HEK293 (cell line): ENCODE data around the gene POU2AF1.

Source experiments
- CTCF ChIA-PET: fragments of 350-600 bp; formaldehyde crosslinking; extraction: SDS; loops from one replicate; lab custom pipeline; 2021; ENCODE audit warnings: antibody characterized with exemption; lab: Yijun Ruan, JAX
- POLR2A ChIA-PET: fragments of 300-600 bp; formaldehyde crosslinking; extraction: SDS; loops from one replicate; lab custom pipeline; 2020; ENCODE audit warnings: antibody characterized with exemption, inconsistent platforms; lab: Yijun Ruan, JAX
- H3K27ac ChIP-seq: fragments of 200-500 bp; sonication (Bioruptor generic); 2 replicates; pipeline ENCODE4 v1.5.1; 2014; ENCODE audit warnings: low read depth, low read length, control low read depth, inconsistent platforms; ENCODE audit errors: extremely low read depth
- H3K36me3 ChIP-seq, 2 experiments: fragments of 200-500 bp in 1 of 2; sonication (Bioruptor generic) in 1 of 2; 1 replicate in 1 of 2; 2 replicates in 1 of 2; pipeline ENCODE4 v1.5.1; 2014 to 2017; ENCODE audit warnings: inconsistent platforms in 2 of 2, low read length in 2 of 2; ENCODE audit not compliant: control insufficient read depth in 2 of 2, insufficient read depth in 1 of 2
- H3K4me1 ChIP-seq: fragments of 200-500 bp; sonication (Bioruptor generic); 2 replicates; pipeline ENCODE4 v1.5.1; 2014; ENCODE audit warnings: mild to moderate bottlenecking, low read length, inconsistent platforms; ENCODE audit not compliant: control insufficient read depth, insufficient read depth
- H3K4me3 ChIP-seq: 2 replicates; pipeline ENCODE4 v1.5.1; 2011; ENCODE audit warnings: low read depth, mild to moderate bottlenecking, control low read depth, low read length, moderate library complexity
- H3K9me3 ChIP-seq: fragments of 200-500 bp; sonication (Bioruptor generic); 2 replicates; pipeline ENCODE4 v1.5.1; 2014; ENCODE audit warnings: low read depth, low read length, inconsistent platforms; ENCODE audit not compliant: control insufficient read depth, insufficient read depth
- ATF2 ChIP-seq: fragments of 450-650 bp; formaldehyde crosslinking; IDR thresholded peaks from 2 replicates; pipeline ENCODE4 v1.5.1; 2016; ENCODE audit warnings: missing biosample characterization, missing genetic modification characterization, low read depth
- KLF16 ChIP-seq: fragments of 450-650 bp; formaldehyde crosslinking; IDR thresholded peaks from 2 replicates; pipeline ENCODE4 v1.5.1; 2017; ENCODE audit warnings: missing biosample characterization, missing genetic modification characterization
- PBX3 ChIP-seq: sonication (generic); formaldehyde crosslinking; IDR thresholded peaks from 2 replicates; pipeline ENCODE4 v1.8.1; 2022; ENCODE audit warnings: mild to moderate bottlenecking, moderate library complexity, missing genetic modification reagents
- PRDM10 ChIP-seq: fragments of 450-650 bp; formaldehyde crosslinking; IDR thresholded peaks from 2 replicates; pipeline ENCODE4 v1.5.1; 2016; ENCODE audit warnings: missing biosample characterization, missing genetic modification characterization
- SETDB1 ChIP-seq: IDR thresholded peaks from one replicate; pipeline ENCODE4 v1.6.1; 2017; ENCODE audit warnings: mild to moderate bottlenecking, low read length, moderate library complexity, mixed read lengths; ENCODE audit not compliant: insufficient read length
- TRIM28 ChIP-seq: IDR thresholded peaks from 2 replicates; pipeline ENCODE4 v1.6.1; 2011; ENCODE audit warnings: low read length, control low read depth, borderline replicate concordance
- ZBTB26 ChIP-seq: fragments of 450-650 bp; formaldehyde crosslinking; optimal IDR thresholded peaks from 2 replicates; pipeline ENCODE3; 2016; ENCODE audit warnings: missing biosample characterization, mild to moderate bottlenecking, missing genetic modification characterization
- ZFP37 ChIP-seq: fragments of 450-650 bp; formaldehyde crosslinking; IDR thresholded peaks from 2 replicates; pipeline ENCODE4 v1.5.1; 2016; ENCODE audit warnings: missing biosample characterization, missing genetic modification characterization
- ZFP69B ChIP-seq: fragments of 450-650 bp; formaldehyde crosslinking; IDR thresholded peaks from 2 replicates; pipeline ENCODE4 v1.5.1; 2016; ENCODE audit warnings: missing biosample characterization, missing genetic modification characterization
- ZNF138 ChIP-seq: fragments of 450-650 bp; formaldehyde crosslinking; IDR thresholded peaks from 2 replicates; pipeline ENCODE4 v1.5.1; 2016; ENCODE audit warnings: missing biosample characterization, missing genetic modification characterization, borderline replicate concordance
- ZNF148 ChIP-seq: fragments of 450-650 bp; formaldehyde crosslinking; IDR thresholded peaks from 2 replicates; pipeline ENCODE4 v1.5.0; 2017; ENCODE audit warnings: missing biosample characterization, missing genetic modification characterization, borderline replicate concordance
- ZNF18 ChIP-seq: fragments of 450-650 bp; formaldehyde crosslinking; IDR thresholded peaks from 2 replicates; pipeline ENCODE4 v1.5.1; 2016; ENCODE audit warnings: missing biosample characterization, missing genetic modification characterization
- ZNF184 ChIP-seq: fragments of 450-650 bp; IDR thresholded peaks from 2 replicates; pipeline ENCODE4 v1.5.1; 2018; ENCODE audit warnings: missing biosample characterization, mild to moderate bottlenecking, missing genetic modification characterization
- ZNF223 ChIP-seq: fragments of 450-650 bp; formaldehyde crosslinking; IDR thresholded peaks from 2 replicates; pipeline ENCODE4 v1.5.1; 2016; ENCODE audit warnings: missing biosample characterization, missing genetic modification characterization
- ZNF24 ChIP-seq: fragments of 450-650 bp; formaldehyde crosslinking; IDR thresholded peaks from 2 replicates; pipeline ENCODE4 v1.5.1; 2016; ENCODE audit warnings: missing biosample characterization, missing genetic modification characterization
- ZNF341 ChIP-seq: fragments of 450-650 bp; formaldehyde crosslinking; IDR thresholded peaks from 2 replicates; pipeline ENCODE4; 2016; ENCODE audit warnings: low read depth, missing biosample characterization, missing genetic modification characterization
- ZNF416 ChIP-seq: fragments of 450-650 bp; formaldehyde crosslinking; IDR thresholded peaks from 2 replicates; pipeline ENCODE4 v1.5.1; 2016; ENCODE audit warnings: missing biosample characterization, missing genetic modification characterization
- ZNF555 ChIP-seq: fragments of 450-650 bp; formaldehyde crosslinking; conservative IDR thresholded peaks from 2 replicates; pipeline ENCODE4 v1.5.1; 2017; ENCODE audit warnings: missing biosample characterization, mild to moderate bottlenecking, missing genetic modification characterization, inconsistent platforms
- ZNF558 ChIP-seq: fragments of 450-650 bp; formaldehyde crosslinking; IDR thresholded peaks from 2 replicates; pipeline ENCODE4 v1.5.1; 2016; ENCODE audit warnings: missing biosample characterization, missing genetic modification characterization
- ZNF626 ChIP-seq: fragments of 450-650 bp; sonication (Bioruptor Pico); formaldehyde crosslinking; IDR thresholded peaks from 2 replicates; pipeline ENCODE4 v1.5.1; 2018; ENCODE audit warnings: missing biosample characterization, missing genetic modification characterization, inconsistent platforms
- ZNF654 ChIP-seq: fragments of 450-650 bp; formaldehyde crosslinking; IDR thresholded peaks from 2 replicates; pipeline ENCODE4 v1.5.1; 2016; ENCODE audit warnings: low read depth, missing biosample characterization, missing genetic modification characterization
- ZNF830 ChIP-seq: fragments of 450-650 bp; IDR thresholded peaks from 2 replicates; pipeline ENCODE4 v1.5.0; 2018; ENCODE audit warnings: missing biosample characterization, missing genetic modification characterization, low read depth, mild to moderate bottlenecking, moderate library complexity
- ZSCAN30 ChIP-seq: fragments of 450-650 bp; IDR thresholded peaks from 2 replicates; pipeline ENCODE4 v1.5.1; 2018; ENCODE audit warnings: missing biosample characterization, mild to moderate bottlenecking, missing genetic modification characterization, moderate library complexity

POU2AF1 gene

GRCh38 chr11:111409915-111410314, 30.8 kb upstream of the POU2AF1 start:
- CTCF ChIA-PET, result interaction anchor here (1.4 kb wide), 1 partner anchor 14 kb away, joined by 4 read pairs; no protein-coding TSS in a partner anchor
- Histone ChIP-seq H3K4me3 (no peak overlapping the region), H3K9me3 (no peaks in the 10 kb centered on the region), H3K36me3 (no peaks in the 10 kb centered on the region), H3K4me1 (no peaks in the 10 kb centered on the region)
- TF ChIP-seq ZNF341 (tag by site-specific recombination), result no peak
- TF ChIP-seq ZNF138, result no peak
- TF ChIP-seq ZNF148 (tag by site-specific recombination), result no peak
- no peak for TF ChIP-seq ZFP69B (tag by site-specific recombination)
- TF ChIP-seq ZNF626, result no peak
- TF ChIP-seq ZNF24, result no peak
- TF ChIP-seq ZFP37 (tag by site-specific recombination), result no peak
- TF ChIP-seq ZNF416 (tag by site-specific recombination), result no peak
- TF ChIP-seq SETDB1, result no peak
- no peak for TF ChIP-seq PRDM10
- TF ChIP-seq ZNF555 (tag by site-specific recombination), result no peak
- no peak for TF ChIP-seq ZNF654 (tag by site-specific recombination)
- no peak for TF ChIP-seq ZSCAN30
- no peak for TF ChIP-seq ZNF184 (tag by site-specific recombination)
- TF ChIP-seq TRIM28, result no peak
- TF ChIP-seq KLF16 (tag by site-specific recombination), result no peak
- TF ChIP-seq ZNF830, result no peak
- TF ChIP-seq ZNF558 (tag by site-specific recombination), result no peak
- TF ChIP-seq, all 188 proteins: peak for 0
- POLR2A ChIA-PET, result no interaction called here
- no peak overlapping the region for H3K27ac ChIP-seq

- H3K4me3 ChIP-seq, result no peak overlapping the region
- H3K4me1 ChIP-seq, result no peaks in the 10 kb centered on the region
- no peak overlapping the region for H3K27ac ChIP-seq
- no peaks in the 10 kb centered on the region for H3K9me3 ChIP-seq
- ChIA-PET CTCF (interaction anchor here (0.6 to 1.4 kb wide), 3 partner anchors 14 to 522 kb away, joined by 3 to 4 read pairs (median 3); no protein-coding TSS in a partner anchor), POLR2A (no interaction called here)
- no peaks in the 10 kb centered on the region for H3K36me3 ChIP-seq
- TF ChIP-seq ZNF223 (tag by site-specific recombination) (no peak), PBX3 (CRISPR knock-in tag) (no peak), ZNF18 (no peak), ZFP69B (tag by site-specific recombination) (no peak), ATF2 (tag by site-specific recombination) (no peak), ZBTB26 (tag by site-specific recombination) (no peak)
These were observed 30.0 kb upstream of the POU2AF1 start for GRCh38 chr11:111408789-111409727.
